GM20000 (cell line): Measurements from ENCODE around the gene SLCO2B1.
A peak's percentile ranks its signal among the peaks of the same experiment; 100 is the strongest.

Experiments used
- DNase-seq: peaks from one replicate; pipeline ENCODE4 v3.0.0; 2012; ENCODE audit warnings: low spot score
- CTCF ChIP-seq: IDR thresholded peaks from 2 replicates; pipeline ENCODE4 v1.5.1; 2012; ENCODE audit warnings: mild to moderate bottlenecking, control low read depth; ENCODE audit errors: extremely low read depth, missing control alignments

Gene SLCO2B1

GRCh38 chr11:75205564-75206020 is 54.7 kb downstream of the SLCO2B1 start:
- DNase-seq = no peak
- TF ChIP-seq CTCF = no peak

DNA sequence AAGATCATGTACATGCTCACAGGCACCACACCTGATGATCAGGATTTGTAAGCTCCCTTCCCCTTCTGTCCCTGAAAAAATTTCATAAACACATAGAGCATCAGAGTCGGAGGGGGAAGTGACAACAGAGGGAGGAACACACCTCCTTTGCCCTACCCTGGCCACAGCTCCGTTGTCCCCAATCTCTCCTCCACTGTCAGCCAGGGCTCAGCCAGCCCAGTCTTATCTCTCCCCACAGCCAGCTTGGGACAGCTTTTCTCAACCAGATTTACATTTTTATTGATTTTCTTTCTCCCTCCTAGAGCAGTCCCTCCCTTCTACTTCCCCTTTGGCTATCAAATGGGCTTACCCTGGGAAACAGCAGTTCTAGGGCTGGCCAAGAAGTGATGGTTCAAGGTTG is 57.5 kb downstream of the SLCO2B1 start:
- DNase-seq = no peak
- no peak for TF ChIP-seq CTCF

DNA sequence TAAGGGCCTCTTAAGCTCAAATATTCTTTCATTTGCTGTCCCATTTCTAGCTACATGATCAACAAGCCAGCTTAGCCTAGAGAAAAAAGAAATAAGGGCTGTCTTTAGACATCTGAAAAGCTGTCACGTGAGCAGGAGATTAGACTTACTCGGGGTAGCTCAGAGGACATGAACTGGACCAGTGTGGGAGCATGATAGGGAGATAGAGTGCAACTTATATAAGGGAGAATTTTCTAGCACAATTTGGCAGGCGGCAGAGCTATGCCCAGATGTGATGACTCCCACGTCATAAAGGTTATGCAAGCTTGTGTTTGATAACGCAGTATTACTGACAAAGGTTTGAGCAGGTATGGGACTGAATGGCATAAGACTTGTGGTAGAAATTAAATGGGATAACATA is 61.5 kb downstream of the SLCO2B1 start:
- no peak for DNase-seq

DNA sequence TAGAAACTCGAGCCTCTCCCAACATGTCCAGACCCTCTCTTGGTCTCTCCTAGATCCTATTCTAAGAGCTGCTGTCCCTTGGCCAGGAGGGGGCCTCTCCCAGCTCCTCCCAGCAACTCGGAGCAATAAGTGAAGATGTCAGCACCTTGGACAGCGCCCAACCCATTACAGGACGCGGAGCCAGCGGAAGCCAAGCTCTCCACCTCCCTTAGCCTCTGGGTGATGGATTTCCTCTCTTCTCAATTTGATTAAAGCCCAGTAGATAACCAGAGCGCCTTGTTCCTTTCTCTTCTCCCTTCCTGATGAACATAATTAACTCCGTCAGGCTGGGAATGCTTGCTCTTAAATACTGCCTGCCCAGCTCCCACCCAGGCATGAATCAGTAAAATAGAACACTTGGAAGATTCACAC is 63.5 kb downstream of the SLCO2B1 start:
- TF ChIP-seq CTCF = no peak
- peak; percentile 70 for DNase-seq

More for the DNA sequence above, 61.5 kb downstream of the SLCO2B1 start:
- TF ChIP-seq CTCF = no peak

DNA sequence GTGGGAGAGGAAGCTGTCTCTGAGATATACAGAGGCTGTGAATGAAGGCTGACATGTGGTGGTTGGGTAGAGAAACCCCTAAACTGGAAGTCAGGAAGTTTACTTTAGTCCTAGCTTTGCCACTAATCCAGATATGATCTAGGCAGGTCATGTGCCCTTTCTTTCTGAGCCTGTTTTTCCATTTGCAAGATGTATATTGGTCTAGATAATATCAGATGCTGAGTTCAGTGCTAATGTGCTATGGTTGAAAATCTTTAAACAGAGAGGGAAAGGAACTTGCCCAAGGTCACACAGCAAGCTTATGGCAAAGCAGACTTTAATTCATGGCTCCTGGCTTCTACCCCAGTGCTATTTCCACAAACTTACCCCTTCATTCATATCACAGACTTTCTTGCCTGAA is 63.9 kb downstream of the SLCO2B1 start:
- no peak for TF ChIP-seq CTCF
- DNase-seq = no peak

DNA sequence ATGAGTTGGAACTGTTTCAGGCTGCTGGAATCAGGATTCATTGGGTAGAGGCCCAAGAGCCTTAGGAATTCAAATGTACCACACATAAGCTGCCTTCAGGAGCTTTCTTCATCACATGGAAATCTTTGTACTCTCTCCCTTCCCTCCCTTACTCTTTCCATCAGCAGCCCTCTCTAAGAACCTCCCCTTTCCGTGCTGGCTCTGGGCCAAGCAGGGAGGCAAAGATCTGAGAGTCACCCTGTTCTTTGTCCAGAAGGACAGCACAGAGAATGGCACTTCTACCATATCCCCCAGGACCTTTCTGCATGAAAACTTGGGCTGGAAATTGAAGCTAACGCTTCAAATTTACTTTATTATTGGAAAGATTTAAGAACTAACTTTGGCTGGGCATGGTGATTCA is 69.0 kb downstream of the SLCO2B1 start:
- no peak for TF ChIP-seq CTCF
- DNase-seq = no peak

GRCh38 chr11:75223954-75224643 is 73.2 kb downstream of the SLCO2B1 start:
- no peak for TF ChIP-seq CTCF
- DNase-seq = no peak
